ENCODE data around the gene GRM7. TPM values are rescaled to one million over a fixed set of nuclear protein-coding genes. Genes with fewer than 3 reads are reported as not detected.

The GRM7 gene
- total RNA-seq, 4 donors from 2014 or later: 0.40 TPM; not detected in 3

DNA sequence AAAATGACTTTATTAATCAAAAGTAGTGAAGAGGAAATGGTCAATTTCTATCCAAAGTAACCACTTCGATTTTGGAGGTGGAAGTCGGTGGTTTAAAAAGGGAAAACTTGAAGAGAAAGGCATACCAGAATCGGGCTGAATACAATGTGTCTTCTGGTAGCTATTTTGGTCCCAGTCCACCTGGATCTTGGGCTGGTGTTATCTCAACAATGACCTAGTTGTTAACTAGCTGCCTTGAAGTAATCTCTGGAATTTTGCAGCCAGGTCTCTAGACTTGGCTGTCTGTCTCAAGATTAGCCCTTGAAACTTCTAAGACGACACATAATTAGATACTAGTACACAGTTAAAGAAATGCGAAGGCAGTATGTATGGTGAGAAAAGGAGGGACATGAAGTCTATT lies 409.8 kb downstream of the GRM7 start:
- no peak for DNase-seq
- H3K27ac ChIP-seq: no peak overlapping the region
- no peaks in the 10 kb centered on the region for H3K36me3 ChIP-seq
- H3K4me1 ChIP-seq: no peaks in the 10 kb centered on the region
- no peak for TF ChIP-seq POLR2A (IDR thresholded peaks at IDR 0.05)
- TF ChIP-seq, protein P1, sequence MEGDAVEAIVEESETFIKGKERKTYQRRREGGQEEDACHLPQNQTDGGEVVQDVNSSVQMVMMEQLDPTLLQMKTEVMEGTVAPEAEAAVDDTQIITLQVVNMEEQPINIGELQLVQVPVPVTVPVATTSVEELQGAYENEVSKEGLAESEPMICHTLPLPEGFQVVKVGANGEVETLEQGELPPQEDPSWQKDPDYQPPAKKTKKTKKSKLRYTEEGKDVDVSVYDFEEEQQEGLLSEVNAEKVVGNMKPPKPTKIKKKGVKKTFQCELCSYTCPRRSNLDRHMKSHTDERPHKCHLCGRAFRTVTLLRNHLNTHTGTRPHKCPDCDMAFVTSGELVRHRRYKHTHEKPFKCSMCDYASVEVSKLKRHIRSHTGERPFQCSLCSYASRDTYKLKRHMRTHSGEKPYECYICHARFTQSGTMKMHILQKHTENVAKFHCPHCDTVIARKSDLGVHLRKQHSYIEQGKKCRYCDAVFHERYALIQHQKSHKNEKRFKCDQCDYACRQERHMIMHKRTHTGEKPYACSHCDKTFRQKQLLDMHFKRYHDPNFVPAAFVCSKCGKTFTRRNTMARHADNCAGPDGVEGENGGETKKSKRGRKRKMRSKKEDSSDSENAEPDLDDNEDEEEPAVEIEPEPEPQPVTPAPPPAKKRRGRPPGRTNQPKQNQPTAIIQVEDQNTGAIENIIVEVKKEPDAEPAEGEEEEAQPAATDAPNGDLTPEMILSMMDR (IDR thresholded peaks at IDR 0.05): no peak
- no peaks in the 10 kb centered on the region for H3K27me3 ChIP-seq
- no peaks in the 10 kb centered on the region for H3K9me3 ChIP-seq
- no peak overlapping the region for H3K4me3 ChIP-seq

DNA sequence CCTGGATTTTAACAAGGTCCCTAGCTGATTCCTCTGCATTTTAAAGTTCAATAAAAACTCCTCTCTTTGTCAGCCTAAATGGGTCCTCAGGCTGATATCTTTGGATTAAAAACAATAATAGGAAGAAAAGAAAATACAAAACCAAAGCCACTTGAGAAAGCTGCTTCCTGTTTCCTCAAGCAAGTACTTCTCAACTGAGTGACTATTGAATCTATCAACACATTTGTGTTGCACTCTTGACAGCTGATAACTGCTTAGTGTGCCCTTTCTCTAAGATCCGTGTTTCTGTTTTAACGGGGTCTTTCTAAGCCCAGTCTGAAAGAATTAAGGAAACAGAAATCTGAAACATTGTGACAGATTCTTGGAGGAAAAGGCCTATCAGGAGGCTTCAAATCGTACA lies 410.7 kb downstream of the GRM7 start:
- Histone ChIP-seq H3K9me3 (no peaks in the 10 kb centered on the region), H3K27me3 (no peaks in the 10 kb centered on the region), H3K4me1 (no peaks in the 10 kb centered on the region), H3K36me3 (no peaks in the 10 kb centered on the region), H3K4me3 (no peak overlapping the region), H3K27ac (no peak overlapping the region)
- TF ChIP-seq POLR2A (IDR thresholded peaks at IDR 0.05): no peak
- TF ChIP-seq, protein P1 (IDR thresholded peaks at IDR 0.05): no peak
- no peak for DNase-seq

DNA sequence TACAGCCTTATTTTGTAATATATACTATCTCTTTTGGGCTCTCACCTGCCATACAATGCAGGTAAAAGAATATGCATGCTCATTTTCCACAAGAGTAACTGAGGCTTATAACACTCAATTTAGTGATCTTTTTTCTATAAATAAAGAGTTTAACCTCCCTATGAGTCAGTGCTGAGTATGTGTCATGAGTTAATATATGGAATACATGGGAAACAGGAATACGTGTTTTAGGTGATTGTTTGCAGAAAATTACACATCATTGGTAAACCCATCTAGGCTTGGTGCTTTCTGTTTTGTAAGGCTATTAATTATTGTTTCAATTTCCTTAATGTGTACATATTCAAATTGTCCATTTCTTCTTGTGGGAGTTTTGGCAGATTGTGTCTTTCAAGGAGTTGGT lies 411.3 kb downstream of the GRM7 start:
- Histone ChIP-seq H3K27ac (no peak overlapping the region), H3K9me3 (no peaks in the 10 kb centered on the region), H3K27me3 (no peaks in the 10 kb centered on the region), H3K36me3 (no peaks in the 10 kb centered on the region), H3K4me1 (no peaks in the 10 kb centered on the region), H3K4me3 (no peak overlapping the region)
- DNase-seq: no peak
- TF ChIP-seq, protein P1 (IDR thresholded peaks at IDR 0.05): no peak
- no peak for TF ChIP-seq POLR2A (IDR thresholded peaks at IDR 0.05)

DNA sequence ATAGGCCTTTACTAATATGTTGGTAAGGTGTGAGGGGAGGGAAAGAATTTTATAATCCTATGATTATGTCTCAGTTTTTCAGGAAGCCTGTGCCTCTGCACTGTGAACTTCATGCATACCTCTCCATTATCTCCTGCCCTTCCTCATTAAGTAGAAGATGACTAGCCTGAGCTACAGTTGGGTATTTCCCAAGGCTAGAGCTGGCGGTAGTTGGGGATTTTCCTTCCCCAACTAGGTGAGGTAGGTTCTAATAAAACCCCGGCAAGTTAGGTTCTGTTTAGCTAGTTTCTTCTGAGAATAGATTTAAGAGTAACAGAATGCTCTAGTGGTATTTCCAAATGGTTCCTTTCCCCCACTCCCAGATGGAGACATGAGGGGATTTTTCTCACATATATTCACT lies 414.5 kb downstream of the GRM7 start:
- no peaks in the 10 kb centered on the region for H3K27me3 ChIP-seq
- no peak for DNase-seq
- no peak overlapping the region for H3K27ac ChIP-seq
- no peaks in the 10 kb centered on the region for H3K36me3 ChIP-seq
- H3K4me1 ChIP-seq: no peaks in the 10 kb centered on the region
- no peak overlapping the region for H3K4me3 ChIP-seq
- no peak for TF ChIP-seq POLR2A (IDR thresholded peaks at IDR 0.05)
- TF ChIP-seq, protein P1 (IDR thresholded peaks at IDR 0.05): no peak
- no peaks in the 10 kb centered on the region for H3K9me3 ChIP-seq

DNA sequence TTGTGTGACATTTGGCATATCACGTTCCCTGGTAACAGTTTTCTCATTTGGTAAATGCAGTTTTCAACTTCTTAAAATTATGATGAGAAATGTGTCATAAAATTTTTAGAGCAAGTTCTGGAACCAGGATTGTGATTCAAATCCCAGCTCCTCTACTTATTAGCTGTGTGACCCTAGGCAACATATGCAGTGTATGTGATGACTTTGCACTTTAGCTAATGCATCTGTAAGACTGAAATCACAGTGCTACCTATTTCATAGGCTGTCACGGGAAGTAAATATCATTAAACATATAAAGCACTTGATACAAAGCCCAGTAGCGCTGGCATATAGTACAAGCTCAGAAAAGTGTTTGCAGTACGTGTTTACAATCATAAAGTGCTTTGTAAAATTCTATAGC lies 419.4 kb downstream of the GRM7 start:
- no peak overlapping the region for H3K4me3 ChIP-seq
- H3K27ac ChIP-seq: no peak overlapping the region
- H3K36me3 ChIP-seq: no peaks in the 10 kb centered on the region
- no peaks in the 10 kb centered on the region for H3K4me1 ChIP-seq
- no peak for TF ChIP-seq POLR2A (IDR thresholded peaks at IDR 0.05)
- TF ChIP-seq, protein P1 (IDR thresholded peaks at IDR 0.05): no peak
- H3K9me3 ChIP-seq: no peaks in the 10 kb centered on the region
- no peaks in the 10 kb centered on the region for H3K27me3 ChIP-seq
- DNase-seq: no peak

DNA sequence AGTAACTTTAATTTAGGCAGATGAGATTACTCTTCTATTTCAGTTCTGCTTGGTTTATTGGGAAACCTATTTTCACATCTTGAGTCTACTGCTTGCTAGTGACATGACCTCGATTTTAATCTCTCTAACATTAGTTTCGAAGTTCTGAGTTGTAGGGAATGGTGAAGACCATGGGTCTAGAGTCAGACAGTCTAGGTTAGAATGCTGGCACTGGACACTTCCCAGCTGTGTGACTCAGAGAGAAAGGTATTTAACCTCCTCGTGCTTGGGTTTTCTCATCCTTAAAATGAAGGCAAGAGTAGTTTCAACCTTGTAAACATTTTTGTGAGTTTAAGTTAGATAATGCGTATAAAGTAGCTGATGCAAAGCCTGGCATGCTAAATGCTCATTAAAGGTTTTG lies 422.1 kb downstream of the GRM7 start:
- Histone ChIP-seq H3K27ac (no peak overlapping the region), H3K4me1 (no peaks in the 10 kb centered on the region), H3K36me3 (no peaks in the 10 kb centered on the region), H3K27me3 (no peaks in the 10 kb centered on the region), H3K9me3 (no peaks in the 10 kb centered on the region), H3K4me3 (no peak overlapping the region)
- TF ChIP-seq POLR2A (IDR thresholded peaks at IDR 0.05): no peak
- TF ChIP-seq, protein P1 (IDR thresholded peaks at IDR 0.05): no peak
- DNase-seq: no peak
